Ishikawa (cell line): ENCODE measurements around the gene CD3G.

ENCODE experiments used
- CREB1 ChIP-seq: IDR thresholded peaks from 2 replicates; pipeline ENCODE4 v1.6.1; 2012; ENCODE audit warnings: low read depth
- YY1 ChIP-seq: IDR thresholded peaks from 2 replicates; pipeline ENCODE4 v1.6.1; 2012; ENCODE audit warnings: low read depth
- TF ChIP-seq, protein P1 (sequence below): IDR thresholded peaks from 2 replicates; pipeline ENCODE4 v1.6.1; 2012; ENCODE audit warnings: low read depth, mild to moderate bottlenecking
- TF ChIP-seq, protein P2 (sequence below): IDR thresholded peaks from 2 replicates; pipeline ENCODE4 v1.6.1; 2012

DNA sequence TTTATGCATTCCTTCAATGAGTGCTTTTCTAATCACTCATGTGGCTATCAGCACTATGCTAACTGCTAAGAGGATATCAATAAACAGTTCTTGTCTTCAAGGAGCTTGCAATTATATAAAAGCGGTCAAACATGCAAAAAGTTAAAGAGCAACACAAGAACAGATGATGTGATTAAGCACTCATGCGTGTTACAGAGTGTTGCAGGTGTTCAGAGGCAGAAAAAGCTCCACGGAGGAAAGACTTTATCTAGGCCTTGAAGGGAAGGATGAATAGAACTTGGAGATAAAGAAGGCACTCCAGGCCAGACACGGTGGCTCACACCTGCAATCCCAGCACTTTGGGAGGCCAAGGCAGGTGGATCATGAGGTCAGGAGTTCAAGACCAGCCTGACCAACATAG, 26.0 kb upstream of the CD3G start:
- TF ChIP-seq, protein P1, sequence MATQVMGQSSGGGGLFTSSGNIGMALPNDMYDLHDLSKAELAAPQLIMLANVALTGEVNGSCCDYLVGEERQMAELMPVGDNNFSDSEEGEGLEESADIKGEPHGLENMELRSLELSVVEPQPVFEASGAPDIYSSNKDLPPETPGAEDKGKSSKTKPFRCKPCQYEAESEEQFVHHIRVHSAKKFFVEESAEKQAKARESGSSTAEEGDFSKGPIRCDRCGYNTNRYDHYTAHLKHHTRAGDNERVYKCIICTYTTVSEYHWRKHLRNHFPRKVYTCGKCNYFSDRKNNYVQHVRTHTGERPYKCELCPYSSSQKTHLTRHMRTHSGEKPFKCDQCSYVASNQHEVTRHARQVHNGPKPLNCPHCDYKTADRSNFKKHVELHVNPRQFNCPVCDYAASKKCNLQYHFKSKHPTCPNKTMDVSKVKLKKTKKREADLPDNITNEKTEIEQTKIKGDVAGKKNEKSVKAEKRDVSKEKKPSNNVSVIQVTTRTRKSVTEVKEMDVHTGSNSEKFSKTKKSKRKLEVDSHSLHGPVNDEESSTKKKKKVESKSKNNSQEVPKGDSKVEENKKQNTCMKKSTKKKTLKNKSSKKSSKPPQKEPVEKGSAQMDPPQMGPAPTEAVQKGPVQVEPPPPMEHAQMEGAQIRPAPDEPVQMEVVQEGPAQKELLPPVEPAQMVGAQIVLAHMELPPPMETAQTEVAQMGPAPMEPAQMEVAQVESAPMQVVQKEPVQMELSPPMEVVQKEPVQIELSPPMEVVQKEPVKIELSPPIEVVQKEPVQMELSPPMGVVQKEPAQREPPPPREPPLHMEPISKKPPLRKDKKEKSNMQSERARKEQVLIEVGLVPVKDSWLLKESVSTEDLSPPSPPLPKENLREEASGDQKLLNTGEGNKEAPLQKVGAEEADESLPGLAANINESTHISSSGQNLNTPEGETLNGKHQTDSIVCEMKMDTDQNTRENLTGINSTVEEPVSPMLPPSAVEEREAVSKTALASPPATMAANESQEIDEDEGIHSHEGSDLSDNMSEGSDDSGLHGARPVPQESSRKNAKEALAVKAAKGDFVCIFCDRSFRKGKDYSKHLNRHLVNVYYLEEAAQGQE: no peak
- TF ChIP-seq YY1 (no peak), CREB1 (no peak)
- TF ChIP-seq, protein P2, sequence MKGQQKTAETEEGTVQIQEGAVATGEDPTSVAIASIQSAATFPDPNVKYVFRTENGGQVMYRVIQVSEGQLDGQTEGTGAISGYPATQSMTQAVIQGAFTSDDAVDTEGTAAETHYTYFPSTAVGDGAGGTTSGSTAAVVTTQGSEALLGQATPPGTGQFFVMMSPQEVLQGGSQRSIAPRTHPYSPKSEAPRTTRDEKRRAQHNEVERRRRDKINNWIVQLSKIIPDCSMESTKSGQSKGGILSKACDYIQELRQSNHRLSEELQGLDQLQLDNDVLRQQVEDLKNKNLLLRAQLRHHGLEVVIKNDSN: no peak
